HG03457 (cell line): Measurements from ENCODE around the gene FAM167B.
"Not testable (repeated sequence)": the region's sequence is repeated elsewhere in the genome, so short reads cannot be mapped to it uniquely, and the experiment has no call there.

ENCODE experiments used
- ATAC-seq: cut with Tn5 transposase; IDR thresholded peaks from one replicate; pipeline ENCODE4 v1.9.1; 2021; ENCODE audit warnings: moderate number of reproducible peaks; ENCODE audit not compliant: unreplicated experiment

FAM167B gene

DNA sequence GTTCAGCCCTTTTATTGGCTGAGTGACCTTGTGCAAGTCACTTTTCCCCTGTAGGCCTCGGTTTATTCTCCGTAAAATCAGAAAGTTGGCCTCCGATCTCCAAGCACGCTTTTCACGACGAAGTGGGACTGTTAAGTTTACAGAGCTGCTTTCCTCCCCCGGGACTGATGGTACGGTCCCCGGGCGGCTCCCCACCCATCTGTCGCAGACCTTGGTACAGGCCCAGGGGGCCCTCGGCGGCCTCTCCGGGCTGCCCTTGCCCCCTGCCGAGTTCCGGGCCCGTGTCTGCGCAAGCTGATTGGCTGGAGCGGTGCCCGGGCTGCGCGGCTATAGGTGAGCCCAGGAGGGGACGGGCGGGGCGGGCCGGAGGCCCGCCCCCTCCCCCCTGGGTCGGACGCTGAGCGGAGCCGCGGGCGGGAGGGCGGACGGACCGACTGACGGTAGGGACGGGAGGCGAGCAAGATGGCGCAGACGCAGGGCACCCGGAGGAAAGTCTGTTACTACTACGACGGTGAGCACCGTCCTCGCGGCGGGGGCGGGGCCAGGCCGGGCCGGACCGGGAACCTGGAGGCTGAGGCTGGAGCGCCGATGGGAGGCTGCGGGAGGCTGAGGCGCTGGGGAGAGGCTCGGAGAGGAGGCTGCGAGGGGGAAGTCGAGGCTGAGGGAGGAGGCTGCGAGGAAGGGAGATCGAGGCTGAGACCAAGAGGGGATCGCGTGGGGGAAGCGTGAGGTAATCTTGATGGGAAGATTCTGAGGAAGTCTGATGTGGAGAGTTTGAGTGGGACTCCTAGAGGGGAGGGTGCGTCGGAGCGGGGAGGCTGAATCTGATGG lies 44.9 kb downstream of the FAM167B start, which contains the start of gene HDAC1:
Gene HDAC1 (plus strand): TSS at position 376 of the 831 bp plus-strand sequence. CDS start 87 bp downstream, at position 463.
- ATAC-seq, result peak; percentile 92

DNA sequence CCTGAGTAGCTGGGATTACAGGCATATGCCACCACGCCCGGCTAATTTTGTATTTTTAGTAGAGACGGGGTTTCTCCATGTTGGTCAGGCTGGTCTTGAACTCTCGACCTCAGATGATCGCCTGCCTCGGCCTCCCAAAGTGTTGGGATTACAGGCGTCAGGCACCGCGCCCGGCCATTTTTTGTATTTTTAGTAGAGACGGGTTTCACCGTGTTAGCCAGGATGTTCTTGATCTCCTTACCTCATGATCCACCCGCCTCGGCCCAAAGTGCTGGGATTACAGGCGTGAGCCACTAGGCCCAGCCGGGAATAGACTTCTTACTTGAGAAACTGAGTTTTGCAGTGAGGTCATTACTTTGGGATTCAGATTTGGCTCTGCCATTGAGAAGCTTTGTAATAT lies 51.2 kb downstream of the FAM167B start:
- not testable (repeated sequence) for ATAC-seq
